Occipital lobe (tissue), 2 donors: ENCODE measurements around the gene SMYD3. TPM values are rescaled to one million over a fixed set of nuclear protein-coding genes. Genes with fewer than 3 reads are reported as not detected.
A peak's percentile ranks its signal among the peaks of the same experiment; 100 is the strongest.

Experiments used
- DNase-seq: peaks from one replicate; lab custom pipeline; 2025; lab: John Stamatoyannopoulos, UW
- total RNA-seq: library from RNA; depleted of rRNA; stranded (reverse); fragments of >200 nt; gene quantifications from one replicate; pipeline ENCODE4 v1.2.3, GENCODE V29; 2014

The SMYD3 gene
- total RNA-seq: 25.3 TPM

DNA sequence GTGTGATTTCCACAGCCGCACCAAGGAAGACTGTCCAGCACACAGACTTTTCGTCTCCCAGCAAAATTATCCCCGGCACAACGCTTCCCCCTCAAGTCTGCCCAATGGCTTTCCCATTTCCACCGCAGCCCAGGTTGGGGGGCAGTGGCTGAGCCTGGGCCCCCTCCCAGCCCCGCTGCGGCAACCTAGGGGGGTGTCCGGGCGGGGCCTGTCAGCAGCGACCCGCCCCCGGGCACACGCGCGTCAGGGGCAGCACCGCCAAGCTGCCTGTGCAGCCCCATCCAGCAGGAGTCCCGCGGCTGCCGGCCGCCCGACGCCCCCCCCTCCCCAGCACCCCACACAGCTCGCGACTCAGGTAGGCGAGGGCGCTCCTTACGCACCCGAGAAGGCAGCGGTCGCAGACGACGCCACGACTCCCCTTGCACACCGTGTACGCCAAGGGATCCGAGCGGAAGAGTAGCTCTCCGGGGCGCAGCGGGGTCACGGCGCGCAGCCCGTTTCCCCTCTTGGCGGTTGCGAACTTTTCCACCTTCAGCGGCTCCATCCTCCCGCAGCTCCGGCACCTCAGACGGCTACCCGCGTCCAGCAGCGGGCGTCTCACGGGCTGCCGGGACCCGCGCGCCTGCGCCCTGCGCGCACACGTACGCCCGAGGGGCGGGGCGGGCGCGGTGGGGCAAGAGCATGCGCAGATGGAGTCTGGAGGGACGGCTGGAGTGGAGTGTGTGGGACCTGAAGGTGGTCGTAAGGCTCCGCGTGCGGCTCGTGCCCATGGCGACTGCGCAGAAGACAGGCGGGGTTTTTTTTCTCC, at the start of gene SMYD3:
Gene SMYD3, minus strand, starts transcription at position 606 of the 808 bp plus-strand sequence.
- DNase-seq: peak; percentile 83

DNA sequence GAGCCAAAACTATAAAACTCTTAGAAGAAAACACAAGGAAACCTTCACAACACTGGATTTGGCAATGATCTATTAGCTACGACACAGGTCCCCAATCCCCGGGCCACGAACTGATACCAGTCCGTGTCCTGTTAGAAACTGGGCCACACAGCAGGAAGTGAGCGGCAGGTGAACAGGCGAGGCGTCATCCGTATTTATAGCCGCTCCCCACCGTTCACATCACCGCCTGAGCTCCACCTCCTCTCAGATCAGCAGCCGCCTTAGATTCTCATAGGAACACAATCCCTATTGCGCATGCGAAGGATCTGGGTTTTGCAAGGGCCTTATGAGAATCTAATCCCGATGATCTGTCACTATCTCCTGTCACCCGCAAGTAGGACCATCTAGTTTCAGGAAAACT, 47.1 kb upstream of the SMYD3 start:
- DNase-seq: no peak

DNA sequence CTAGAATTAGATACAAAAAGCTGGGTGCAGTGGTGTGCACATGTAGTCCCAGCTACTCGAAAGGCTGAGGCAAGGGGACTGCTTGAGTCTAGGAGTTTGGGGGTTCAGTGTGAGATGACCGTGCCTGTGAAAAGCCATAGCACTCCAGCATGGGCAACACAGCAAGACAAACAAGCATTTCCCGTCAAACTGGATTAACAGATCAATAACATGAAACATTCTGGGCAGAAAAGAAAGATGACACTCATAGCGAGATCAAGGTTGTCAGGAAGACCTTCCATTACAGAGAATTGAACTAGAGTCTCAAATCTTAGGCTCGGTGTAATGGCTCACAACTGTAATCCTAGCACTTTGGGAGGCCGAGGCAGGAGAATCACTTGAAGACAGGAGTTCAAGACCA, 45.0 kb upstream of the SMYD3 start:
- DNase-seq: no peak

DNA sequence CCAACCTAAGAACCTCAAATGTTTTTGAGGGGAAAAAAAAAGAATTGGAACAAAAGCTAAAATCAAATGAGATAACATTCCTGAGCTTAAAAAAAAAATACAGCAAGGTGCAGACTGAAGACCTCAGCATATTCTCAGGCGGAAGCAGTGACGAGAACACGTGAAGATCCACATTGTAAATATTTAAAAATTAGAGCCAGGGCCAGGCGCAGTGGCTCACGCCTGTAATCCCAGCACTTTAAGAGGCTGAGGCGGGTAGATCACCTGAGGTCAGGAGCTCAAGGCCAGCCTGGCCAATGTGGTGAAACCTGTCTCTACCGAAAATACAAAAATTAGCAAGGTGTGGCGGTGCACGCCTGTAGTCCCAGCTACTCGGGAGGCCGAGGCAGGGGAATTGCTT, 43.3 kb upstream of the SMYD3 start:
- DNase-seq: no peak

DNA sequence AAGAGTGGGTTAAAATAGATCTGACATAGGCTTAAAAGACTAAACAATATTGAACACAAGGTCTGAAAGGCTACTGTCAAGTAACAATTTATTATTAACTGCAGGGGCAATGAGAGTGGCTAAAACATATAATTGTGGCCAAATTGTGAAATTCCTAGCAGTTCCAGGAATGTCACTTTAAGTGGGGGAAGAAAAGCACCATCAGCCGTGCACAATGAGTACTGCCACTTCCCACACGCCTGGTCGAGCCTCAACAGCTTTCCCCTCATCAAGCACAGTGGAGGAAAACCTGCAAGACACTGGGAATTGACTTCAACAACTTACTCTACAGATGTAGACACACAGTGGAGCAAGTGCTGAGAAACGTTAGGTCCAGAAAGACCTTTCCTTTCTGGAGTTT, 42.6 kb upstream of the SMYD3 start:
- no peak for DNase-seq

DNA sequence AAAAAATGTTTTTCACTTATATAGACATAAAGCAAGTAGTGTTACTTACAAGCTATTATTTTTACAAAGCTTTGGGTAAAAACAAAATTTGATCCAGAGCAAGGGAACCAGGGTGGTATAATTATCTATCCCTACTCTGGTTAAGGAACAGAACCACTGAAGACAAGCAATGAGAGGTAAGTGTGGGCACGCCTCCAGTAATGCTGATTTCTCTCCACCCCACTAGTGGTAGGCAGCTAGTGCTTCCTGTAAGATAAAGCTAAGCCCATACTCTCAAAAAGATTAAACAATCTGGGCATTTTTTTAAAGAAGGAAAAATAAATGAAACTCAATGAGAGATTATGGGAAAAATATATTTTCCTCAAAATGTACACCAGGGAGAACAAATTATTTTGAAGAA, 36.9 kb upstream of the SMYD3 start:
- no peak for DNase-seq

DNA sequence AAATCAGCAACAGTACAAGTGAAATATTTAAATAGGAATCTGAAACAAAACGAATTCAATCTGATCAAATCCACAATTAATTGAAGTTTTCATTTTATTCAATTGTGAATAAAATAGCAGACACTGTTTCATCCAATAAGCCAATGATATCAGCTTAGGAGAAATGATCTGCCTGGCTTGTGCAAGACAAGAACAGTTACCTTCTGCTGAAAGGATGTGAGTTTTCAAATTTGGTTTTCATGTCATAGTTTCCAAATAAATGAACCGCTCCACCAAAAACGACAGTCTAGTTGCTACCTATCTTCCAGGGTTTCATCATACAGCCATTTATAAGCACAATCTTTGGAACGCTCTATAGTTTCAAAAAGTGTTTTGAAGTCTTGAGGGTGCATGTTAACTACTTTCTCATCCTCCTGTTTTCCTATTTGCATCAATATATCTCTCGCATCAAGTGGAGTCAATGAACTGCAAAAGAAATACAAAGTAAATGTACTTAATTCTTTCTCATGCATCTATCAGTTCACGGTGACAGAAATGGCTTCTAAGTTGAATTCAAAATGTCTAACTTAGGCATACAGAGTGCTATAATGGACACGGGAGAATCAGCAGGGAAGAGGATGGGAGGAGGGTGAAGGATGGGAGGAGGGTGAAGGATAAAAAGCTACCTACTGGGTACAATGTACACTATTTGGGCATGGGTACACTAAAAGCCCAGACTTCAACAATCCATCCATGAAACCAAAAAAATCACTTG, 33.8 kb upstream of the SMYD3 start:
- DNase-seq: no peak

DNA sequence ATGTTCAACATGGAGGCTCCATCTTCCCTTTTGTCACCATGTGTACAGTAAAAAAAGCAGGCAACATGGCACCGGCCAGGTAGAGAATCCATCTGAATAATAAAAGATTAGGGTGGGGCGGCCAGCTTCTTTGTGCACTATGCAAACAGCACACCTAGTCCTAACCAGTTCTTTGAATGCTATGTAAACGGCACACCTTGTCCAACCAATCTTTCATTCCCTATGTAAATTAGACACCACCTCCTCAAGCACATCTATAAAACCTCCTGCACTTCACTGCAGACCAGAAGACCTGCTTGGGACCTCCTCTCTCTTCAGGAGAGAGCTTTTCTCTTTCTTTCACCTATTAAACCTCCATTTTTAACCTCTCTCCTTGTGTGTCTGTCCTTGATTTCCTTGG, 30.8 kb upstream of the SMYD3 start:
- DNase-seq: no peak

DNA sequence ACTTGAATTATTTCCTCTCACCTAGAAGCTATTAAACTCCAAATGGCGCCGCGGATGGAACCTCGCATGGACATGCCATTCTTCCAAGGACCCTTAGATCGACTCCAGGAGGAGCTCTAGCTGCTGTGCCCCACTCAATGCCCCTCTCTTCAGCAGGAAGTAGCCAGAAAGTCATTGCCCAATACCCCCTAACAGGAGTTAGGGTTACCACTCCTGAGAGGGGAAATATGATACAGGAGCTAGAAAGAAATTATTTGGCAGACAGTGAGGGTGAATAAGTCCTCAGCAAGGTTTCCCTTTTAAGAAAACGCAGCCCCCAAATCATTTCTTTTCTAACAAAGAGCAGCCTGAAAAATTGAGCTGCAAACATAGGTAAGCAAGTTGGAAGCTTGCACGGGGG, 30.4 kb upstream of the SMYD3 start:
- DNase-seq: no peak

DNA sequence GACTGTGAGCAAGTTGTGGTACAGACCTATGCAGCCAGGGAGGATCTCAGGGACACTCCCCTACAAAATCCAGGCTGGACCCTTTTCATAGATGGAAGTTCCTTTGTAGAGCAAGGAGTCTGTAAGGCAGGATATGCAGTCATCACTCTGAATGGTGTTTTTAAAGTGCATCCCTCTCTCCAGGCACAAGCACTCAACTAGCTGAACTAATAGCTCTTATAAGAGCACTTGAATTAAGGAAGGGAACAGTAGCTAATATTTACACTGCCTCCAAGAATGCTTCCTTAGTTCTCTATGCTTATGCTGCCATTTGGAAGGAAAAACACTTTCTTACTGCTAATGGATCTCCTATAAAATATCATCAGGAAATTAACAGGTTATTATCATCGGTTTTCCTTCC, 27.0 kb upstream of the SMYD3 start:
- DNase-seq: no peak

DNA sequence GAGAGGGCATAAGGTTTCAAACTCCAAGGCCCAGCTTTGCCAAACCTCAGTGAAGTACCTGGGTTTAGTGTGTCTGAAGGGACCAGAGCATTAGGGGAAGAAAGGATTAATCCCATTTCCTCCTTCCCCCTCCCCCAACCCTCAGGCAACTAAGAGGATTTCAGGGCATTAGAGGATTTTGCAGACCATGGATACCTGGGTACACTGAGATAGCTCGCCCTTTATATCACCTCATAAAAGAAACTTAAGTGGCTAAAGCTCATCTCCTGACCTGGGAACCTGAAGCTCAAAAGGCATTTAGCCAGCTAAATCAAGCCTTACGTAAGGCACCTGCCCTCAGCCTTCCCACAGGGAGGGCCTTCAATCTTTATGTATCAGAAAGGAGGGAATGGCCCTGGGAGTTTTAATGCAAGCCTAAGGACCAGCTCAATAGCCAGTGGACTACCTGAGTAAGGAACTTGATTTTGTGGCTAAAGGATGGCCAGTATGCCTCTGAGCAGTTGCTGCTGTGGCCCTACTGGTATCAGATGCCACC, 26.4 kb upstream of the SMYD3 start:
- no peak for DNase-seq

DNA sequence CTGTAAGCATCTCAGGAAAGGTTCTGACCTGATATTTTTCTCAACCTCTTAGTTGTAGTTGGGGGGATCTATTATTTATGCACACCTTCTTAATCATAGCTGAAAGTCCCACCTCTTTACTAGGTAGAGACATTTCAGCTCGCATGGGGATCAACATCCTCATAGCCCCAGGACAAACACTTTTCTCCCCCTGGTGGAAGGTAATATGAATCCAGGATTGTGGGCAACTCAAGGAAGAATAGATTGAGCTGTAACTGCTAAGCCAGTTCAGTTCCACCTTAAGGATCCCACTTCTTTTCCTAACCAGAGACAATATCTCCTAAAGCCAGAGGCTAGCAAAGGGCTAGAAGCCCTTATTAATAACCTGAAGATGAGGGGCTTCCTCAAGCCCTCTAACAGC, 25.4 kb upstream of the SMYD3 start:
- no peak for DNase-seq

DNA sequence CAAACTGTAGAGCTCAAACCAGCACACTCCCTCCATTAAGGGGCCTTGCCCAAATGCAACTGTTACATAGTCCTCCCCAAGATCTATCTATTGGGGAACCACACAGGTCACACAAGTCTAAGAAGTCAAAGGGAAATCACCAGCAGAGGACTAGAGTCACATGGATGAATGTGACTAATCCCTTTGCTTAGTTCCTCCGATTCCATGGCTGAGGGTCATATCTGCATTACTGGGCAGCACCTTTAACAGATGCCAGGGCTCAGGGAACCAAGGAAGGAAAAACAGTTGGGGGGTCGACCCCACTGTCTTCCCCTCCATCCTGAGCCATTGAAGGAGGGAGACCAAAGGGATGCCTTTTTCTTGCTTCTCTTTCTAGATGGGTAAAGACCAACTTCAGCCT, 23.4 kb upstream of the SMYD3 start:
- no peak for DNase-seq

DNA sequence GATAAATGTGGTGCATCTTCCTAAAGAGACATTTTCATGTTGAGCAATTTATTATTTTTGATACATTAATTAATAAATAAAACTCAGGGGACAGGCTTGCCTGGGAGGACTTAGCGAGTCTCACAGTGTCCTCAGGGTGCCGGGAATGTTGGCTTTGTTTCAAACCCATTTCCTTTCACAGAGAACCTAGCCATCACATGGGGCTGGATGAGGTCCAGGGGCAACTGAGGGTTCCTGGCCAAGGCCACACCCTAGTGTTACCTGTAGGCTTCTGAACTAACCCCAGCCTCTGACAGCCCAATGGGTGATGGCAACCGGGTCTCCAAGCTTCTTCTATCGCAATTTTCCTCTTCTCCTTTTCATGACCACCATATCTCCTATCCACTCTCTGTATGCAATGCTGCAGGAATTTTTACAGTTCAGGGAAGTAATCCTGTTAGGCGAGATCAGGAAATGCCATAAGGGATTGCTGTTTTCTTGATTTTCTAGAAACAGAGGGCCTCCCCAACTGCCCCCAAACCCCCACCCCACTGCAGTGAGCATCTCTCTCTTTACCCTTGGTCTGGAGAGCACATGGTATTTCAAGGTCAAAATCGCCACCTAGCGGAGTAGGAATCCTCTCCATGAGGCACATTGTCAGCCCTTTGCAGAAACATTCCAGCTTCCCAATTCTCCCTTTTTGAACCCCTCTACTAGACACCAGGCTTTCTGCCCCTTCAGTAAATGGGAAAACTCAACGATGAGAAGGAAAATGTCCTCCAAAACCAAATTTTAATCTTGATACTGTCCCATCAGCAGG, 22.1 kb upstream of the SMYD3 start:
- DNase-seq: no peak

DNA sequence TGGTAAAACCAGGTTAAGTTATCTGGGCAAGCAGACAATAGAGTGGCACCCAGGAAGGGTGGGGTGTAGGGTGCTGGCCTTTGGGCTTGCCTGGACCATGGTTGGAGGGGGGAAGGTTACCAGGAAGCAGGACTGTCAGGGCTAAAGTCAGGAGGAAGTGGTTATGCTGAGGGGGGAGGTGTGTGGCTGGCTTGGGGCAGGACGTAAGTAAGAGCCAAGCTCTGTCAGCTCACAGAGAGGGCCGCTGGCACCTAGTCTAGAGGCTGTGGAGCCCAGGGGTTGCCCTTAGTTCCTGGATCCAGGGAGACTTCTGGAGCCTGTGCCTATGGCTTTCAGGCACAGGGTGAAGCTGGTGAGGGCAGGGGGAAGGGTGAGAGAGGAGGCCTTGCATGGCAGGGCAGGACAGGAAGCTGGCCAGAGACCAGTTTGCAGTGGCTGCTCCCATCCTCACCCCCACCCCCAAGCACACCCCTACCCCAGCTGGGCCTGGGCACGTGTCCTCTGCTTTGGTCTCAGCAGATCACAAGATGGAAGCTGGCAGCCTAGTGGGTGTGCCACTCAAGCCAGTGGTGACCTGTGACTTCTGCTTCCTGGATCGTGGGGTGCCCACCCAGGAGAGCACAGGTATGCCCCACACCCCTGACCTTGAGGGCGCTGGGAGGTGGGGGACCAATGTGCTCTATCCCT, 20.5 kb upstream of the SMYD3 start:
- no peak for DNase-seq

DNA sequence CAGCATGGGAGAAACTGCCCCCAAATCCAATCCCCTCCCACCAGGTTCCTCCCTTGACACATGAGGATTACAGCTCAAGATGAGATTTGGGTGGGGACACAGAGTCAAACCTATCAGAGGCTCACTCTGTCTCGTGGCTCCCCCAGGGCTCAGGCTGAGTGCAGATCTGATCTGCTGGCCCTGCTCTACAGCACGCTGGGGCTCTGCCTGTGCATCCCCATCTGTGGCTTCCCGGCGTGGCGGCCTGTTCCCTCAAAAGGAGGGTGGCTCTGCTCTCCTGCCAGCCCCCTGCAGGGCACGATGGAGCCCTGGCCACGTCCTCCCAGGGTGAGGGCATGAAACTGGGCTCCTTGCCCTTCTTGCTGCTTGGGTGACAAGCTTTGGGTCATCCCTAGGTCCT, 19.8 kb upstream of the SMYD3 start:
- DNase-seq: no peak

DNA sequence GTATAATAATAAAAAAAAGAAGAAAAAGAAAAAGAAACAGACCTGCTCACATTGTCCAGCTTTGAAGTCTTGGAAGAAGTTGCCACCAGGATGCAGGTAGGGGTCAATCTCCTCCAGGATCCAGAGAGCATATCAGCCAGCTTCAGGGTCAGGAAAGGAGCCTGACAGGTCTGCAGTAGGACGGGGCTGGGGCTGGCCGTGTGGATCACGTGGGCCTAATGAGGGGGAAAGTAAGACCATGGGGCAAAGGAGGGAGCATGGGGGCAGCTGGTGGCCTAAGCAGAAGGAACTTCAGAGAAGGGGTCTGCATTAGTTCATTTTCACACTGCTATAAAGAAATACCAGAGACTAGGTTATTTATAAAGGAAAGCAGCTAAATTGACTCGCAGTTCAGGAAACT, 19.3 kb upstream of the SMYD3 start:
- DNase-seq: no peak

DNA sequence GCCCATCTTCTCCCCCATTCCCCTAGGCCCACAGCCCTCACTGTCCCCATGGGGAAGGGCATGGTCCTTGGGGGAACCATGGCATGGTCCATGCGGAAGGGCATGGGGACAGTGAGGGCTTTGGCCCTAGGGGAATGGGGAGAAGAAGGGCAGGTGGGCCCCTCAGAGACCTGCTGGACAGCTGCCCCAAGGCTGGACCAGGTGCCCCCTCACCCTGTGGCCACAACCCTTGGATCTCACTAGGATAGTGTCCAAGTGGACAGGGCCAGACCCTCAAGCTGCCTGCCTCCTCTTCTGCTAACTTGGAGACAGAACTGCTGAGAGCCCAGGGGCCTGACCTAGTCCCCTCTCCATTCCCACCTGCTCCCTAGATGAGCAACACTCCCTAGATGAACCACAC, 12.4 kb upstream of the SMYD3 start:
- DNase-seq: no peak

DNA sequence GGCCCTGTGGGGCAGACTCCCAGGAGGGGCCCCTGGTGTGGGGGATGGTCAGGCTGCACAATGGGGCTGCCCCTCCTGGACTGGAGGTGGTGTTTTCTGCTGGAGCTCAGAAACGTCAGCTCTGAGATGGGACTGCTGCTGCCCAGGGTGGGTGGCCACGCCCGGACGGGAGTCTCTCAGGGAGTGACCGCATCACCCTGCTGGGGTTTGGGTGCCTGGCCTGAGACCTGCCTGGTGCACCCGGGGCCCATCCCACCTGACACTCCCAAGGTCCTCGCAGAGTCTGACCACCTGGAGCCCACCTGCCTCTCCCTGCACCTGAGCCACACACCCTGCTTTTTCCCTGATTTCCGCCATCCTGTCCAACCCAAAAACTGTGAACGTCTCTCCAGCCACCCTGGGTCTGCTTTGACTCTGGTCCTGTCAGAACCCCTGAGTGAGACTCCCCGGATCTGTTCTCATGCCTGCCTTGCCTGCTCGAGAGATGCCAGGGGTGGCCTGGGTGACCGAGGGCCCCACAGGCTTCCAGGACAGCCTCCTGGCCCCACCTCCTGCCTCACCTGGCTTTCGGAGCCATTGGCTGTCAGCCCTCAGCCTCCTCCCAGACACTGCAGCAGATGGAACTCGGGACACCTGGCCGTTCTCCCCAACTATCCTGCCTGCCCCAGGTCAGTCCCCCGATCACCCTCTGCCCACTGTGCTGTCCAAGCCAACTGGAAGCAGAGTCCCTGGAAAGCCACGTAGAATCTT, 11.6 kb upstream of the SMYD3 start:
- DNase-seq: no peak

DNA sequence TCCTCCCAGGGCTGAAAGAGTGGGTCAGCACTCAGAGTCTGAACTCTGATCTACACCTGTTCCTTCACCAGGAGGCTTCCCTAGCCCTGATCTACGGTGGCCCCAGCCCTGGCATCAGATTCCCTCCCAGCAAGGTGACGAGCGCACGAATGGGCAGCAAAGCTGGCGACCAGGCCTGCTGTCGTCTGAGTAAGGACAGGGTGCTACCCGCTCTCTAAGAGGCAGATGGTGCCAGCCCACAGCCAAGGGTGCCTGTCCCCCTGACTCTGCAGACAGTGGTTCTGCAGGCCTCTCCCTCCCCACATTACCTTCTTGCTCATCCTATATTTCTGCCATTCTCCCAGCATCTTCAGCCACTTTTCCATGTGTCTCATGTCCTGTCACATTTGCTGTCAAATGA, 10.3 kb upstream of the SMYD3 start:
- DNase-seq: no peak

DNA sequence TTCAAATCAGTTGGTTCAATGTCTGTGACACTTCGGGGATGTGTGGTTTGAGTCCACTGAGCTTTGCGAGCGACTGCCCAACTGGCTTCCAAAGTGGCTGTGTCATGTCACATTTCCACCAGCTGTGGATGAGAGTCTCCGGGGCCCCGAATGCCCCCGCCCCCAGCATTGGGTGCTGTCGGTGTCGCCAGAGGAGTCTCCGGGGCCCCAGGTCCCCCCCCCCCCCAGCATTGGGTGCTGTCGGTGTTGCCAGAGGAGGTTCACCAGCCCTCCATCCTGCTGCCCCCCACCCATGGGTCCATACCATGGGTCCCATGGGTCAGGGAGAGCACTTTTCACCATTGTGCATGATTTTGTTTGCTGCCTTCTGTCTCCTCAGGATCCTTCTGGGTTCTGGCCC, 9.0 kb upstream of the SMYD3 start:
- no peak for DNase-seq
